ENCODE results near the gene HYAL1.

HYAL1 gene

GRCh38 chr3:50303013-50303815 is at the start of gene HYAL1:
HYAL1 (minus strand) TSS chr3:50303574; CDS start chr3:50302956, 618 bp downstream.
- no peak for DNase-seq (ENCODE audit: low read depth)

- DNase-seq (ENCODE audit: low read depth) = no peak
These were observed 49.4 kb upstream of the HYAL1 start for GRCh38 chr3:50352781-50353180.

- DNase-seq (ENCODE audit: low read depth) = no peak
These were observed 47.9 kb upstream of the HYAL1 start for GRCh38 chr3:50351323-50351697.

GRCh38 chr3:50350527-50351322 is 47.4 kb upstream of the HYAL1 start, which contains the start of the genes CYB561D2 and NPRL2:
CYB561D2 (plus strand) TSS chr3:50350862; CDS start chr3:50351434, 572 bp downstream.
NPRL2 (minus strand) TSS chr3:50350775; CDS start chr3:50350652, 123 bp downstream.
- DNase-seq (ENCODE audit: low read depth) = peak; percentile 90

GRCh38 chr3:50350213-50350526 is 46.8 kb upstream of the HYAL1 start:
- no peak for DNase-seq (ENCODE audit: low read depth)

GRCh38 chr3:50347187-50347813 is 43.9 kb upstream of the HYAL1 start:
- DNase-seq (ENCODE audit: low read depth) = no peak

- no peak for DNase-seq (ENCODE audit: low read depth)
These were observed 42.3 kb upstream of the HYAL1 start, which contains the start of gene ZMYND10 for GRCh38 chr3:50345586-50346234. ZMYND10 (minus strand) TSS chr3:50345732; CDS start chr3:50345579, 153 bp downstream.

- no peak for DNase-seq (ENCODE audit: low read depth)
These were observed 41.6 kb upstream of the HYAL1 start for GRCh38 chr3:50345008-50345407.

- no peak for DNase-seq (ENCODE audit: low read depth)
These were observed 39.6 kb upstream of the HYAL1 start for GRCh38 chr3:50342813-50343633.

GRCh38 chr3:50341996-50342650 is 38.7 kb upstream of the HYAL1 start:
- DNase-seq (ENCODE audit: low read depth) = no peak

GRCh38 chr3:50341537-50341936 is 38.2 kb upstream of the HYAL1 start:
- no peak for DNase-seq (ENCODE audit: low read depth)

GRCh38 chr3:50340448-50341329 is 37.3 kb upstream of the HYAL1 start, which contains the start of gene RASSF1:
RASSF1 (minus strand) TSS chr3:50340836; CDS start chr3:50340805, 31 bp downstream.
- DNase-seq (ENCODE audit: low read depth) = peak; percentile 99

GRCh38 chr3:50340147-50340447 is 36.7 kb upstream of the HYAL1 start:
- DNase-seq (ENCODE audit: low read depth) = no peak

GRCh38 chr3:50339485-50340146 is 36.2 kb upstream of the HYAL1 start:
- DNase-seq (ENCODE audit: low read depth) = no peak

GRCh38 chr3:50338965-50339364 is 35.6 kb upstream of the HYAL1 start:
- DNase-seq (ENCODE audit: low read depth) = no peak

GRCh38 chr3:50337175-50337861 is 33.9 kb upstream of the HYAL1 start:
- DNase-seq (ENCODE audit: low read depth) = peak; percentile 96

GRCh38 chr3:50336452-50337174 is 33.2 kb upstream of the HYAL1 start:
- no peak for DNase-seq (ENCODE audit: low read depth)
